Gastrocnemius medialis (tissue), 4 donors: ENCODE results near the gene ZNF263.

Source experiments
- CTCF ChIP-seq, 5 experiments: fragments of 450-650 bp in 3 of 5; fragments of 200-600 bp in 2 of 5; sonication (generic) in 2 of 5; IDR thresholded peaks in 4 of 5; conservative IDR thresholded peaks in 1 of 5; 1 replicate in 4 of 5; 2 replicates in 1 of 5; pipeline ENCODE4 v1.5.1; 2016 to 2019; ENCODE audit warnings: antibody characterized with exemption in 5 of 5, mild to moderate bottlenecking in 3 of 5, moderate library complexity in 3 of 5
- POLR2A ChIP-seq, 2 donors: fragments of 450-650 bp; IDR thresholded peaks; one replicate each; pipeline ENCODE4 v1.6.1; 2017; ENCODE audit warnings: antibody characterized with exemption in 2 of 2, mild to moderate bottlenecking in 2 of 2, moderate library complexity in 2 of 2

- TF ChIP-seq CTCF (IDR thresholded peaks at IDR 0.05 in 4 of 5, conservative IDR thresholded peaks at IDR 0.05 in 1 of 5) (no peak), POLR2A (IDR thresholded peaks at IDR 0.05) (no peak)
Measured at GRCh38 chr16:3328104-3328503, 44.8 kb downstream of the ZNF263 start.
